ENCODE results near the gene TMC1.

GRCh38 chr9:72695365-72695764, 174.0 kb downstream of the TMC1 start:
- TF ChIP-seq TCF7L2 (IDR thresholded peaks at IDR 0.05; ENCODE audit: borderline replicate concordance, low read depth, low read length) (no peak), ZNF792 (tag by site-specific recombination; IDR thresholded peaks at IDR 0.05) (no peak), CTCF (tag by site-specific recombination; IDR thresholded peaks at IDR 0.05) (no peak), ZNF610 (tag by site-specific recombination; IDR thresholded peaks at IDR 0.05; ENCODE audit: borderline replicate concordance) (no peak), HOXA7 (CRISPR knock-in tag; IDR thresholded peaks at IDR 0.05; ENCODE audit: borderline replicate concordance) (no peak)
